B cell (primary cell): Measurements from ENCODE around the gene CLK4. TPM values are rescaled to one million over a fixed set of nuclear protein-coding genes. Genes with fewer than 3 reads are reported as not detected.

Source experiments
- ATAC-seq: fragments of 200-7000 bp; cut with Tn5 transposase; one replicate; pipeline ENCODE4 v1.10.0; 2021; ENCODE audit warnings: low read depth, mild to moderate bottlenecking, moderate number of reproducible peaks, moderate library complexity
- CTCF ChIA-PET: fragments of 350-600 bp; sonication (Branson Sonifier 250); formaldehyde crosslinking; loops from one replicate; lab custom pipeline; 2021; ENCODE audit warnings: antibody characterized with exemption, inconsistent platforms; lab: Charles Lee
- POLR2A ChIA-PET: fragments of 350-600 bp; sonication (Branson Sonifier 250); formaldehyde crosslinking; loops from one replicate; lab custom pipeline; 2021; ENCODE audit warnings: antibody characterized with exemption; lab: Charles Lee
- DNase-seq: peaks from one replicate; pipeline ENCODE4 v3.0.0; 2013
- H2AFZ ChIP-seq: 2 replicates; pipeline ENCODE4 v1.6.1; 2012; ENCODE audit warnings: mild to moderate bottlenecking, low read depth, low read length; ENCODE audit not compliant: insufficient read depth, poor library complexity, severe bottlenecking
- H3K27ac ChIP-seq, 2 donors: 1 replicate in 1 of 2; 2 replicates in 1 of 2; pipeline ENCODE4 v1.5.1; 2012 to 2013; ENCODE audit warnings: low read length in 2 of 2, mild to moderate bottlenecking in 2 of 2, moderate library complexity in 1 of 2
- H3K27me3 ChIP-seq, 4 experiments: fragments of 200-600 bp in 1 of 4; sonication (generic) in 1 of 4; replicated peaks in 1 of 4; 1 replicate in 2 of 4; 2 replicates in 2 of 4; pipeline versions ENCODE4 v1.6.1 to v1.7.0; 2013 to 2016; ENCODE audit warnings: low read length in 3 of 4, mild to moderate bottlenecking in 2 of 4, mixed read lengths in 1 of 4, moderate library complexity in 1 of 4; ENCODE audit not compliant: insufficient read depth in 4 of 4, control insufficient read depth in 3 of 4; ENCODE audit errors: control extremely low read depth in 1 of 4
- H3K36me3 ChIP-seq, 2 experiments: replicated peaks in 1 of 2; 1 replicate in 1 of 2; 2 replicates in 1 of 2; pipeline versions ENCODE4 v1.6.1 to v1.7.1; 2013; ENCODE audit warnings: low read length in 1 of 2; ENCODE audit not compliant: insufficient read depth in 2 of 2, control insufficient read depth in 1 of 2; ENCODE audit errors: control extremely low read depth in 1 of 2, extremely low read depth in 1 of 2
- H3K4me1 ChIP-seq, 2 donors: fragments of 200-600 bp in 1 of 2; sonication (generic) in 1 of 2; 1 replicate in 1 of 2; 2 replicates in 1 of 2; pipeline versions ENCODE4 v1.5.1 to v1.6.1; 2013 to 2017; ENCODE audit warnings: low read length in 2 of 2; ENCODE audit not compliant: control insufficient read depth in 2 of 2, insufficient read depth in 2 of 2
- H3K4me2 ChIP-seq: replicated peaks from 2 replicates; pipeline ENCODE3; 2012; ENCODE audit warnings: mild to moderate bottlenecking, low read depth, low read length; ENCODE audit not compliant: poor library complexity, severe bottlenecking
- H3K4me3 ChIP-seq, 5 experiments: fragments of 200-600 bp in 1 of 5; sonication (generic) in 1 of 5; 1 replicate in 3 of 5; 2 replicates in 2 of 5; pipeline versions ENCODE4 v1.5.1 to v1.7.0; 2011 to 2016; ENCODE audit warnings: low read length in 4 of 5, mild to moderate bottlenecking in 4 of 5, low read depth in 2 of 5, control low read depth in 1 of 5, moderate library complexity in 1 of 5; ENCODE audit not compliant: insufficient read depth in 1 of 5; ENCODE audit errors: control extremely low read depth in 1 of 5, extremely low read depth in 1 of 5
- H3K79me2 ChIP-seq: fragments of 200-600 bp; sonication (generic); one replicate; pipeline ENCODE4 v1.6.0; 2016; ENCODE audit warnings: low read length; ENCODE audit not compliant: control insufficient read depth, insufficient read depth
- H3K9ac ChIP-seq: fragments of 200-600 bp; sonication (generic); 2 replicates; pipeline ENCODE4 v1.6.1; 2017; ENCODE audit warnings: mild to moderate bottlenecking, low read length, moderate library complexity
- H3K9me3 ChIP-seq, 3 donors: one replicate each; pipeline versions ENCODE4 v1.6.1 to v1.7.1; 2013; ENCODE audit warnings: low read length in 2 of 3; ENCODE audit not compliant: control insufficient read depth in 2 of 3, insufficient read depth in 1 of 3; ENCODE audit errors: control extremely low read depth in 1 of 3
- H4K20me1 ChIP-seq: 2 replicates; pipeline ENCODE4 v1.6.0; 2012; ENCODE audit warnings: mild to moderate bottlenecking, low read length; ENCODE audit not compliant: insufficient read depth, control insufficient read depth, poor library complexity, severe bottlenecking
- H3K27ac Mint-ChIP-seq: one replicate; pipeline ENCODE4 v1.8.0; 2021; ENCODE audit warnings: mixed read lengths
- H3K27me3 Mint-ChIP-seq: one replicate; pipeline ENCODE4 v1.8.0; 2021; ENCODE audit warnings: mixed read lengths
- H3K4me1 Mint-ChIP-seq: one replicate; pipeline ENCODE4 v1.8.0; 2021; ENCODE audit warnings: mixed read lengths
- H3K4me3 Mint-ChIP-seq: one replicate; pipeline ENCODE4 v1.8.0; 2021; ENCODE audit warnings: mixed read lengths
- H3K9me3 Mint-ChIP-seq: one replicate; pipeline ENCODE4 v1.8.0; 2022; ENCODE audit warnings: mixed read lengths; ENCODE audit not compliant: insufficient read depth
- CTCF ChIP-seq: fragments of 200-600 bp; IDR thresholded peaks from one replicate; pipeline ENCODE4 v1.8.0; 2022; ENCODE audit warnings: antibody characterized with exemption, mild to moderate bottlenecking
- EZH2 ChIP-seq: IDR thresholded peaks from 2 replicates; pipeline ENCODE4 v1.6.1; 2012; ENCODE audit warnings: borderline replicate concordance, low read depth, mild to moderate bottlenecking, moderate library complexity, low read length; ENCODE audit not compliant: insufficient read depth, poor library complexity, severe bottlenecking
- WGBS: methylation state at CpG from one replicate; pipeline ENCODE4 v1.1.5; 2013; ENCODE audit warnings: missing lambda C conversion rate; ENCODE audit not compliant: insufficient coverage; 5-methylcytosine and 5-hydroxymethylcytosine counted together
- intact Hi-C: fragments of 100-400 bp; cut with micrococcal nuclease; formaldehyde crosslinking; loops from one replicate; pipeline ENCODE4 v1.10.0; 2022
- polyA plus RNA-seq: library from polyadenylated mRNA; depleted of rRNA; stranded (reverse); fragments of >200 nt; gene quantifications from 2 replicates; pipeline ENCODE4 v1.2.3, GENCODE V29; 2012
- total RNA-seq, 2 donors: library from RNA; stranded (reverse); fragments of 120-200 nt in 1 of 2; gene quantifications; 1 replicate in 1 of 2; 2 replicates in 1 of 2; pipeline versions ENCODE4 v1.2.3 to v1.2.4, GENCODE V29; 2013 to 2022

Gene CLK4
- total and polyA plus RNA-seq, 2 donors (not counting 1 experiment from before 2014, with no cell fraction given), result 72.3 to 132 TPM

- intact Hi-C loops, result no loop called here
- WGBS, result 0% methylated on average over 4 of the region's 4 CpGs
- Histone ChIP-seq H3K9me3 (peaks cover 0 to 19% (median 0%) of the 10 kb centered on the region in 3 donors), H3K27me3 (peaks cover 0 to 8% (median 6%) of the 10 kb centered on the region in 4 experiments), H3K4me1 (peaks cover 0 to 5% of the 10 kb centered on the region in 2 donors), H3K36me3 (no peaks in the 10 kb centered on the region), H3K4me3 (no peak overlapping the region), H2AFZ (no peak overlapping the region), H3K79me2 (no peaks in the 10 kb centered on the region), H3K9ac (no peak overlapping the region), H3K27ac (no peak overlapping the region), H4K20me1 (no peaks in the 10 kb centered on the region), H3K4me2 (no peak overlapping the region)
- Mint-ChIP-seq H3K4me3 (no peak overlapping the region), H3K9me3 (no peaks in the 10 kb centered on the region), H3K27ac (no peak overlapping the region), H3K4me1 (peaks cover 7% of the 10 kb centered on the region), H3K27me3 (peaks cover 47% of the 10 kb centered on the region)
- DNase-seq (no peak), ATAC-seq (no peak)
- ChIA-PET CTCF (no interaction called here), POLR2A (no interaction called here)
- no peak for TF ChIP-seq CTCF
- no peak for TF ChIP-seq EZH2
These were observed 62.5 kb downstream of the CLK4 start for GRCh38 chr5:178564397-178564796.

GRCh38 chr5:178563621-178564020, 63.2 kb downstream of the CLK4 start:
- TF ChIP-seq EZH2 (no peak), CTCF (no peak)
- Histone ChIP-seq H3K4me2 (no peak overlapping the region), H2AFZ (no peak overlapping the region), H3K9me3 (peaks cover 0 to 19% (median 0%) of the 10 kb centered on the region in 3 donors), H4K20me1 (no peaks in the 10 kb centered on the region), H3K27ac (no peak overlapping the region), H3K9ac (no peak overlapping the region), H3K4me3 (no peak overlapping the region), H3K36me3 (no peaks in the 10 kb centered on the region), H3K27me3 (peaks cover 0 to 8% (median 6%) of the 10 kb centered on the region in 4 experiments), H3K79me2 (no peaks in the 10 kb centered on the region), H3K4me1 (peaks cover 0 to 5% of the 10 kb centered on the region in 2 donors)
- ATAC-seq (no peak), DNase-seq (no peak)
- 78% methylated on average over 7 of the region's 8 CpGs for WGBS
- peaks cover 9% of the 10 kb centered on the region for H3K4me1 Mint-ChIP-seq
- ChIA-PET CTCF (no interaction called here), POLR2A (interaction anchor here (0.7 kb wide), 1 partner anchor 352 kb away, joined by 13 read pairs; no protein-coding TSS in a partner anchor)
- H3K27me3 Mint-ChIP-seq, result peaks cover 45% of the 10 kb centered on the region
- intact Hi-C loops, result no loop called here
- no peaks in the 10 kb centered on the region for H3K9me3 Mint-ChIP-seq
- H3K27ac Mint-ChIP-seq, result no peak overlapping the region
- H3K4me3 Mint-ChIP-seq, result no peak overlapping the region
